GM13977 (cell line): ENCODE data around the gene SLC36A3.

Experiments
- DNase-seq: peaks from one replicate; pipeline ENCODE4 v3.0.0; 2012; ENCODE audit warnings: low spot score
- in situ Hi-C: fragments of 300-500 bp; cut with MboI; formaldehyde crosslinking; loops from one replicate; pipeline ENCODE4 v1.12.0; 2022; ENCODE audit warnings: low sequenced_read_pairs, low pct_unique_long_range_greater_than_20kb, mixed read lengths, inconsistent platforms; ENCODE audit not compliant: unreplicated experiment
- TF ChIP-seq, protein P1 (sequence below): IDR thresholded peaks from 2 replicates; pipeline ENCODE4 v1.5.1; 2012; ENCODE audit warnings: mild to moderate bottlenecking, control low read depth; ENCODE audit not compliant: insufficient read depth; ENCODE audit errors: extremely low read depth, missing control alignments

Gene SLC36A3

DNA sequence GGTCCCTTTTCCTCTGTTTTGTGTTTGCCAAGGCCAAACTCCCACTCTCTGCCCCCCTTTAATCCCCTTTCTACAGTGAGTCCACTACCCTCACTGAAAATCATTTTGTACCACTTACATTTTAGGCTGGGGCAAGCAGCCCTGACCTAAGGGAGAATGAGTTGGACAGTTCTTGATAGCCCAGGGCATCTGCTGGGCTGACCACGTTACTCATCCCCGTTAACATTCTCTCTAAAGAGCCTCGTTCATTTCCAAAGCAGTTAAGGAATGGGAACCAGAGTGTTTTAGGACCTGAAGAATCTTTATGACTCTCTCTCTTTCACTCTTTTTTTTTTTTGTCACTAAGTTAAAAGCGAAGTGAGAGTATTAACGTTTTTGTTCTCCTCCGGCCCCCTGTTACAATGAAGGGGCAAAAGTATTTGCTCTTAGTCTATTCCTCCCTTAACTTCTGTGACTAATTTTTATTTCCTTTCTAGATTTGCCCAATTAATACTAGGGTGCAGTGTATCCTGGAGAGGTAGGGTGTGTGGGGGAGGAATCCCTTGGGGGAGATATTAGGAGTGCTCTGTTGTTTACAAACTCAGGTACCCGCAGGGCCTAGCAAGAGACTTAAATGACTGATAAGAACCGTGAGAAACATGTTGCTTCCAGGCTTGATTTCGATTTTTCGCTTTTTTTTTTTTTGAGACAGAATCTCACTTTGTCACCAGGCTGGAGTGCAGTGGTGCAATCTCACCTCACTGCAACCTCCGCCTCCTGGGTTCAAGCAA is 35.9 kb downstream of the SLC36A3 start:
- no peak for DNase-seq
- in situ Hi-C loops: no loop called here
- TF ChIP-seq, protein P1, sequence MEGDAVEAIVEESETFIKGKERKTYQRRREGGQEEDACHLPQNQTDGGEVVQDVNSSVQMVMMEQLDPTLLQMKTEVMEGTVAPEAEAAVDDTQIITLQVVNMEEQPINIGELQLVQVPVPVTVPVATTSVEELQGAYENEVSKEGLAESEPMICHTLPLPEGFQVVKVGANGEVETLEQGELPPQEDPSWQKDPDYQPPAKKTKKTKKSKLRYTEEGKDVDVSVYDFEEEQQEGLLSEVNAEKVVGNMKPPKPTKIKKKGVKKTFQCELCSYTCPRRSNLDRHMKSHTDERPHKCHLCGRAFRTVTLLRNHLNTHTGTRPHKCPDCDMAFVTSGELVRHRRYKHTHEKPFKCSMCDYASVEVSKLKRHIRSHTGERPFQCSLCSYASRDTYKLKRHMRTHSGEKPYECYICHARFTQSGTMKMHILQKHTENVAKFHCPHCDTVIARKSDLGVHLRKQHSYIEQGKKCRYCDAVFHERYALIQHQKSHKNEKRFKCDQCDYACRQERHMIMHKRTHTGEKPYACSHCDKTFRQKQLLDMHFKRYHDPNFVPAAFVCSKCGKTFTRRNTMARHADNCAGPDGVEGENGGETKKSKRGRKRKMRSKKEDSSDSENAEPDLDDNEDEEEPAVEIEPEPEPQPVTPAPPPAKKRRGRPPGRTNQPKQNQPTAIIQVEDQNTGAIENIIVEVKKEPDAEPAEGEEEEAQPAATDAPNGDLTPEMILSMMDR: no peak

DNA sequence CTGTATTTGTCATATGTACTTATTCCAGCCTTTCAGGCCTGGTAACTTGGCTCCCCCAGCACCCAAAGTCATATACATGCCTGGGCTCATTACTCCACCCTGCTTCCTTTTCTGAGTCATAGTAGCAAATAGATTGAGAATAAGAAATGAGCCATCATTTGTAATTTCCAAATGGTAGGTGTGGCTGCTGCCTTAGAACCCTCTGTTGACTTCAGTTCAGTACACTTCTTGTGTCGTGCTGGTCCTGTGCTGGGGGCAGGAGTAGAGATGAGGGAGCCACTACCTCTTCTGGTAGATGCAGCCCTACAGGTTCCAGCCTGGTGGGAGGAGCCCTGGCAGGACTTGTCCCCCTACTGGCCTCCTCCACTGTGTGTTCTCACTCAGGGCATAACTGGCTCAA is 39.5 kb downstream of the SLC36A3 start:
- TF ChIP-seq, protein P1: no peak
- DNase-seq: peak; percentile 22
- in situ Hi-C loops: no loop called here

DNA sequence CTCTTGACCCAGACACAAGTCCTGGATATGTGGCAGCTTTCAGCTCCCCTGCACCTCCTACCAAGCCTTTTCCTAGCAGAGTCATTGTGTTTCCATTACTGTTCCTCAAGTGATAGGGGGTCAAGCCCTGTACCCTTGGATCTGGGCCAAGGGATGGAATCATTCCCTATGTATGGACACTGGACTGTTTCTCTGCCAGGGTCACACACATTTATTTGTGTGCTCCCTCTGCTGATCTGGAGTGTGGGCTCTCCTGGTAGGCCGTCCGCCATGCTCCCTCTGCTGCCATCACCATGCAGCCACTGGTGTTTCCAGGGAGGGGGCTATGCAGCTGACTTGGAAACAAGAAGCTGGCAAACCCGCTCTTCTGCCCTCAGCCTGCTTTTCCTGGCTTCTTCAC is 41.0 kb downstream of the SLC36A3 start:
- in situ Hi-C loops: no loop called here
- DNase-seq: no peak
- TF ChIP-seq, protein P1: no peak

DNA sequence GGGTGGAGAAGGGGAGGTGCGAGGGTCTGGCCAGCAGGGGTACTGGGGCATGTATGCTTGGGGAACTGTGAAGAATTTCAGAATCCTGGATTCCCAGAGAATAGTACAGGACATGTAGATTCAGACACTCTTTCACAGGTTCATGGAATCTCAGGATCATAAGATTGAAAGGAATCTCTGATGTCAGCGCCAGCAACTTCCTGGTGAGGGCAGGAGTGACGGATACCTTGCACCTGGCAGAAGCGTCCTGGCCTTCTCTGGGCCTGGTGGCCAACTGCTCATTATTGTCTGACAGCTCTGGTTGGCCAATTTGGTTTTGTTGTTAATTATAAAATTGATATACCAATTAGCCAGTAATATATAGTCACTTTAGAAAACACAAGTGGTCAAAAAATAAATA is 43.6 kb downstream of the SLC36A3 start:
- in situ Hi-C loops: no loop called here
- DNase-seq: no peak
- TF ChIP-seq, protein P1: no peak

DNA sequence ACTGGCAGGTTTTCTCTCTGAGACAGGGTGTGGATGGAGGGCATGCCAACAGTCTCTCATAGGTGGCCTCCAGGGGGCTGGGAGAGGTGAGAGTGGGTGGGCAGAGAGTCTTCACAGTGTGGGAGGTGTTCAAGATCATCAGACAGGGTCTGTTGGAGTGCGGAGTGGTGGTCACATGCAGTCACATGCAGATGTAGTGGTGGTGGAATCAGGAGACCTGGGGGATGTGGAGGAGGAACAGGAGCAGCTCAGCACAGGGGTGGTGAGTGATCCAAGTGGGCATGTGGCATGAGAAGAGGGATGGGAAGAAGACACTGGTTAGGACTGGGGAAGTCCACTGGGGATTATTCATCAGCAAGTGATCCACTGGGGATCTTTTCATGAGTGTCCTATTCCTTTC is 44.8 kb downstream of the SLC36A3 start:
- no peak for DNase-seq
- in situ Hi-C loops: no loop called here
- TF ChIP-seq, protein P1: no peak

DNA sequence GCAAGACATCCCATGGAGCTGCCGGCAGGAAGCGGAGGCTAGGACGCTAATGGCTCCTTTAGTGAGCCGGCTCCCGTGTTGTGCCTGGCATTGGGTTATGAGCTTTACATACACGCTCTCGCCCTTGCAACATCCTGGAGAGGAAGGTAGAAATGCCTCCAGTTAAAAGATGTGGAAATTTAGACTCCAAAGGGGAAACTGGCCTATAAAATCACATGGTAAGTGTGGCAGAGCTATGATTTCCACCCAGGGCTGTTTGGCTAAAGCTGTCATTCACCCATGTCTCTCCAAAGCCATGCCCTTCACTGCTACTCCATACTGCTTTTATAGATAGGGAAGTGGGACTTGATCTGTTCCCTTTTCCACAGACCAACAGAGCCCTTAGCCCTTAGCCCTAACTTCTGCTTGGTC is 45.4 kb downstream of the SLC36A3 start:
- in situ Hi-C loops: no loop called here
- TF ChIP-seq, protein P1: no peak
- no peak for DNase-seq
